Measurements from ENCODE around the gene TRIM17. TPM values are rescaled to one million over a fixed set of nuclear protein-coding genes. Genes with fewer than 3 reads are reported as not detected.
A peak's percentile ranks its signal among the peaks of the same experiment; 100 is the strongest.

The TRIM17 gene
- polyA plus RNA-seq, 3 donors: not detected

GRCh38 chr1:228414511-228415211 is 2.0 kb downstream of the TRIM17 start:
- WGBS (ENCODE audit: insufficient coverage): 87% methylated on average over 24 of the region's 25 CpGs
- Histone ChIP-seq H2AFZ (ENCODE audit: insufficient read depth, low read depth, low read length, poor library complexity, severe bottlenecking) (no peak overlapping the region), H3K27me3 (ENCODE audit: control insufficient read depth in 2 of 2, insufficient read depth in 2 of 2, low read length in 2 of 2) (peaks cover 39 to 58% of the 10 kb centered on the region in 2 donors), H3K9me3 (replicated peaks in 1 of 2; ENCODE audit: control insufficient read depth in 1 of 2, insufficient read depth in 1 of 2, low read length in 2 of 2) (peaks cover 0 to 12% of the 10 kb centered on the region in 2 donors), H3K9ac (ENCODE audit: insufficient read depth, low read length, poor library complexity, severe bottlenecking) (no peak overlapping the region), H3K27ac (ENCODE audit: low read depth in 1 of 2, low read length in 2 of 2) (no peak overlapping the region), H3K36me3 (replicated peaks in 1 of 2; ENCODE audit: control insufficient read depth in 1 of 2, insufficient read depth in 2 of 2, low read length in 2 of 2) (peaks cover 3 to 14% of the 10 kb centered on the region in 2 donors), H4K20me1 (ENCODE audit: insufficient read depth, low read length) (peaks cover 7% of the 10 kb centered on the region), H3K4me2 (replicated peaks; ENCODE audit: extremely low read depth, low read length, poor library complexity, severe bottlenecking) (no peak overlapping the region), H3K79me2 (ENCODE audit: insufficient read depth, low read length) (no peaks in the 10 kb centered on the region), H3K4me1 (ENCODE audit: control insufficient read depth in 1 of 2, insufficient read depth in 2 of 2, low read length in 2 of 2) (peaks cover 7 to 9% of the 10 kb centered on the region in 2 donors), H3K4me3 (replicated peaks in 1 of 3; ENCODE audit: low read depth in 2 of 3, low read length in 3 of 3) (no peak overlapping the region)
- peaks cover 19 to 27% of the 10 kb centered on the region in 2 donors for H3K36me3 Mint-ChIP-seq
- no peak for TF ChIP-seq CTCF (IDR thresholded peaks at IDR 0.05)
- DNase-seq: no peak
- peaks cover 0 to 9% (median 4%) of the 10 kb centered on the region in 7 donors for H3K9me3 Mint-ChIP-seq
- no peak overlapping the region for H3K27ac Mint-ChIP-seq
- peak overlapping the region in 1 of 2 donors; percentile 86 for H3K4me3 Mint-ChIP-seq
- H3K4me1 Mint-ChIP-seq: peaks cover 17% of the 10 kb centered on the region
- intact Hi-C loops (cut with micrococcal nuclease): loop anchor here in 1 of 2 donors (5.0 kb wide), 1 partner anchor 33 kb away; no protein-coding TSS in a partner anchor
- H3K27me3 Mint-ChIP-seq (ENCODE audit: low read depth in 3 of 3): peaks cover 49 to 56% (median 52%) of the 10 kb centered on the region in 3 donors

GRCh38 chr1:228413241-228414010 is 3.2 kb downstream of the TRIM17 start:
- Histone ChIP-seq H3K27me3 (ENCODE audit: control insufficient read depth in 2 of 2, insufficient read depth in 2 of 2, low read length in 2 of 2) (peaks cover 31 to 48% of the 10 kb centered on the region in 2 donors), H3K9ac (ENCODE audit: insufficient read depth, low read length, poor library complexity, severe bottlenecking) (no peak overlapping the region), H4K20me1 (ENCODE audit: insufficient read depth, low read length) (peaks cover 7% of the 10 kb centered on the region), H3K4me3 (replicated peaks in 1 of 3; ENCODE audit: low read depth in 2 of 3, low read length in 3 of 3) (no peak overlapping the region), H3K4me2 (replicated peaks; ENCODE audit: extremely low read depth, low read length, poor library complexity, severe bottlenecking) (no peak overlapping the region), H3K36me3 (replicated peaks in 1 of 2; ENCODE audit: control insufficient read depth in 1 of 2, insufficient read depth in 2 of 2, low read length in 2 of 2) (peaks cover 3 to 14% of the 10 kb centered on the region in 2 donors), H3K79me2 (ENCODE audit: insufficient read depth, low read length) (peaks cover under 1% of the 10 kb centered on the region), H2AFZ (ENCODE audit: insufficient read depth, low read depth, low read length, poor library complexity, severe bottlenecking) (no peak overlapping the region), H3K4me1 (ENCODE audit: control insufficient read depth in 1 of 2, insufficient read depth in 2 of 2, low read length in 2 of 2) (peaks cover 7 to 11% of the 10 kb centered on the region in 2 donors), H3K9me3 (replicated peaks in 1 of 2; ENCODE audit: control insufficient read depth in 1 of 2, insufficient read depth in 1 of 2, low read length in 2 of 2) (peaks cover 0 to 12% of the 10 kb centered on the region in 2 donors), H3K27ac (ENCODE audit: low read depth in 1 of 2, low read length in 2 of 2) (no peak overlapping the region)
- DNase-seq: no peak
- peaks cover 19 to 27% of the 10 kb centered on the region in 2 donors for H3K36me3 Mint-ChIP-seq
- H3K9me3 Mint-ChIP-seq: peaks cover 0 to 9% (median 4%) of the 10 kb centered on the region in 7 donors
- H3K4me3 Mint-ChIP-seq: no peak overlapping the region
- TF ChIP-seq CTCF (IDR thresholded peaks at IDR 0.05): no peak
- intact Hi-C loops (cut with micrococcal nuclease): loop anchor here in 1 of 2 donors (5.0 kb wide), 1 partner anchor 34 kb away; no protein-coding TSS in a partner anchor
- peaks cover 26% of the 10 kb centered on the region for H3K4me1 Mint-ChIP-seq
- peaks cover 43 to 48% (median 46%) of the 10 kb centered on the region in 3 donors for H3K27me3 Mint-ChIP-seq (ENCODE audit: low read depth in 3 of 3)
- peak overlapping the region in 1 of 7 donors; percentile 10 for H3K27ac Mint-ChIP-seq
- WGBS (ENCODE audit: insufficient coverage): 96% methylated on average over 9 of the region's 10 CpGs
